ENCODE results near the gene SEPTIN1.
A peak's percentile ranks its signal among the peaks of the same experiment; 100 is the strongest.

The SEPTIN1 gene

GRCh38 chr16:30375864-30376263 is 6.5 kb downstream of the SEPTIN1 start:
- no peak for DNase-seq

- no peak for DNase-seq
Observed at GRCh38 chr16:30374538-30374937, 7.8 kb downstream of the SEPTIN1 start, which contains the start of gene MYL11. Gene MYL11, plus strand, starts transcription at chr16:30374802. Its CDS starts 56 bp downstream, at chr16:30374858.

- no peak for DNase-seq
Observed at GRCh38 chr16:30372725-30373124, 9.6 kb downstream of the SEPTIN1 start.

- DNase-seq: no peak
Observed at GRCh38 chr16:30372038-30372712, 10.2 kb downstream of the SEPTIN1 start.

DNA sequence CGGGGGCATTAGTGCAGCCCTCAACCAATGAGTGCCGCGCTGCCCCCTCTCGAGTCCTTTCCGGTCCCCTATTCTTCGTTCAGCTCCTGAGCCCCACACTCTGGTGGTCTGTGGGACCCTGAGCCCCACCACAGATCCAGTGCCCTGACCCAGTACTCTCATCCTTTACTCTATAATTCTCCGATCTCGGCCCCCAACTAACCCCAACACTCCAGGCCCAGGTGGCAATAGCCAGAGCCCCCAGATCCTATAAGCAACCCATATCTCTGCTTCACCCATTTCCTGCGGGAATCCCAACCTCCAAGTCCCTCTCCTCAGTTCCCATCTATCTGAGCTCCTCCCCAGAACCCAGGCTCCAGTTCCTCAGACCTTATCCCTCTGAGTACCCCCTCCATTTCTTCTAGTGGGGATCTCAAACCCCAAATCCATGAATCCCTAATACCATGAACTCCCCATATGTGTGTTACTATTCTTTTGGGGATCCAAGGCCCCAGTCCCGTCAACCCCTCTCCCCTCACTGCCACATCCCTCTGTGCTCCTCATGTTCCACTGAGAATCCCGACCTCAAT is 11.0 kb downstream of the SEPTIN1 start:
- no peak for DNase-seq

DNA sequence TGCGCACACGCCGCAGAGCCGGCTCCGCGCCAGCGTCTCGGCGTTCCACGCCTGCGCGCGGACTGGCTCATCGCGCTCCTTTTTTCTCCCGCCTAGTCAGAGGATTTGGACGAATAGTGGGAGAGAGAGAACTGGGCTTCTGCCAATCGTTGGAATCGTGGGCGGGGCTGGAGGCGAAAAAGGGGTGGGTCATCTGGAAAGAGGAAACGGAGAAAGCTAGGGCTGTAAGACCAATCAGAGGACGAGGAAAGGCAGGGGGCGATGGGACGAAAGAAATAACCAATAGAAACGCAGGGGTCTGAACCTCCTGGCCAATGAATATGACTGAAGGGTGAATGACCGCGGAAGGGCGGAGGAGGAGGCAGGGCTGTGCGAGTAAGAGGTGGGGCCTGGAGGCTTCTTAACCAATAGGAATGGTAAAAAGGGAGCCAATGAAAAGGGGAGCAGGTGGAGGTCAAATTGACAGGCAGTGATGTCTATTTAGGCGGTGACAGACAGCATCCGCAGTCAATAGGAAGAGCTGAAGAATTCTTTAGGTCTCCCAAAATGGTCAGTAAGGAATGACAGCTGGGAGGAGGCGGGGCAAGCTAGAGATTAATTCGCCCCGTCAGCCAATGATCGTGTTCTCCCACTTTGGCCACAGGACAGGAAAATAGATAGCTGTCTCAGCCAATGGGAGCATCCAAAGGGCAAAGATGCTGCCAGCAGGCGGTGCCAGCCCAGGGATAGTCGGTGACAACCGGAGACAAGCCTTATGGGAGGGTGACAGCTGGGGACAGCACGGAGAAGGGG is 11.7 kb downstream of the SEPTIN1 start, which contains the start of gene TBC1D10B:
TBC1D10B (minus strand) TSS at position 39 of the 792 bp plus-strand sequence. CDS start 311 bp downstream, outside the sequence.
- DNase-seq: peak; percentile 90 to 100 (median 98)

DNA sequence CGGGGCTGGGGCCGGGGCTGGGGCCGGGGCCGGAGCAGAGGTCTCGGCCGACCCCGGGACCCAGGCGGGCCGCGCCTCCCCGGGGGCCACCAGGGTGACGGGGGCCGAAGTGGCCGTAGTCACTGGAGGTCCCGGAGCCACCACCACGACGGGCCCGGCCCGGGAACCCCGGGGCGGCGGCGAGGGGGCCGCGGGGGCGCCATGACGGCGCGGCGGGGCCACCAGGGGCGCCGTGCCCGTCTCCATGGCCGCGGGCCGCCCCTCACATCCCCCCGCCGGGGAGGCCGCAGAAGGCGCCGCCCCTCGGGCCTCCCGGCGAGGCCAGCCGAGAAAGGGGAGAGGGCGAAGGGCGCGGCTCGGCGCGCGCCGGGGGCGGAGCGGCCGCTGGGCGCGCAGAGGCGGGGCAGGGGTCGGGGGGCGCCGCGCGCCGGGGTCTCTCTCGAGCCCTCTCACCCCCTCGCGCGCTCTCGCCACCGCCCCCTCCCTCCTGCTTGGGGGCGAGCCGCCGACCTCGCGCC is 12.4 kb downstream of the SEPTIN1 start:
- no peak for DNase-seq

DNA sequence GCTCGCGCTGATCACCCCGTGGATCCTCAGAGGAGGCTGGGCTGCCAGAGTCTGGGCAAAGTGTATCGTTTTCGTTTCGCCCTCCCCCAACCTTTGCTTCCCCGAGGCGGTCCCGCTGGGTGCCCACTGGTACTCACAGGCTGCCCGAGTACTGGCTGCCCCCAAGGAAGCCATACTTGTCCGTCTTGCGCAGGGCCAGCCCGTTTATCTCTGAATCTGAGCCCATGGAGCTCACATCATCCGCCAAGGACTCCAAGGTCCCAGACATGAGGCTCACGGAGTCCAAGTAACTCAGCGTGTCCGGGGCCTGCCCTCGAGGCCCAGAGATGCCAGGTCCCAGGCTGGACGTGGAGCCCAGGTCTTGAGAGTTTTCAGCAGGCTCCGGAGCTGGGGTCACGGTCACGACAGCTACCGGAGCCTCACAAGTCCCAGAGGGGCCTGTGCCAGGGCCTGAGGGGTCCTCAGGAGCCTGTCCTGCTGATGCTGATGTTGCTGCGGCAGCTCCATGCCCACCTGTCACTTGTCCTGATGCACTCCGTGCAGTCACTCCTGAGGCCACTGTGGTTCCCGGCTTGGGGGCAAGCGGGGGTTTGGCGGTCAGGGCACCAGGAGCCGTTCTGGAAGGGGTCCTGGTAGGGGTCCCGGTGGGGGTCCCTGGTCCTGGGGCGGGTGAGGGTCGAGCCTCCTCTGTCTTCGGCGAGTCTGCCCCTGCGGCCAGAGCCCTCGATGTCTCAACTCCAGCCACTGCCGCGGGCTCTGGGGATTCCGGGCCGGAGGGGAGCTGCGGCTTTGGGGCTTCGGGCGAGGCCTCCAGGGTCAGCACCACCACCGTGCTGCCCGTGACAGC is 13.0 kb downstream of the SEPTIN1 start:
- no peak for DNase-seq

GRCh38 chr16:30368792-30369090 is 13.6 kb downstream of the SEPTIN1 start:
- DNase-seq: no peak

GRCh38 chr16:30368122-30368791 is 14.1 kb downstream of the SEPTIN1 start:
- no peak for DNase-seq

DNA sequence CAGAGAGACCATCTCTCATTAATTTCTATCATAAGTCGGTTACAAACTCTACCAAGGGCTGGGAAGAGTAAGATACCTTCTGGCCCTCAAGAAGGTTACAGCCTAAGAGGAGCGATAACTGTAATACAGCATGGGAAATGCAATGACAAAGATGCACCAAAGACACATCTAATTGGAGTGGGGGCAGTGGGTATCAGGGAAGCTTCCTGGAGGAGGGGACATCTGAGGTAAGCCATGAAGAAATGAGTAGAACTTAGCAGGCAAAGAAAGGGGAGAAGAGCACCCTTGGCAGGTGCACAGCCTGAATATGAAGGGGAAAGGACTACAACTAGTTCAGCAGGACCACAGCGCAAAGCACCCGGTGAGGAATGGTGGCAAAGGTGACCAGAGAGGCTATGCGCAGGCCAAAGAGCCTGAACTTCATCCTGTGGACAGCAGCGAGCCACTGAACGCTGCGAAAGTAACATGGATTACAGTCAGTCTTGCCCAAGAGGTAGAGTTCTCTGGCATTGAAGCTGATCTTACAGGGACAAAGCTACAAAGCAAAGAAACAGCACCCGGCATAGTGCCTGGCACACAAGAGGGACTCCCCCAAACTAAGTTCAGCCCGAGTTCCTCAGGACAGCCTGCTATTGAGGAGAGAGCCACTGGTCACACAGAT is 14.9 kb downstream of the SEPTIN1 start:
- DNase-seq: no peak

DNA sequence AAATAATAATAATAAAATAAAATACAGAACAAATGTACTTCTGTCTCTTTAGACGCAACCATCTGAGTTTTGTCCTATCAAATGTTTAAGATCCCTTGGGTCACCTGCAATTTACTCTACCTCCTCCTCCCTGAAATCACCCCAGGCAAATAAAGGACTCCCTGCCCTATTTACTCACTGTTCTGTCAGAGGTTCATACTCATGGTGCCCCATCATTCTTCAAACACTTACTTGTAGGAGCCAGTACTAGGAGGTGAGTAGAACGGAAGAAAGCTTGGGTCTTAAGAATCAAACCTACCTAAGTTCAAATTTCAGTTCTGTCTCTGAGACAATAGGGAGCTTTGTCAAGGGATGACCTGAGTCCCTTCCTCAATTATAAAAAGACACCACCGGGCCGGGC is 15.8 kb downstream of the SEPTIN1 start:
- DNase-seq: no peak

- DNase-seq: no peak
Observed at GRCh38 chr16:30365200-30365599, 17.2 kb downstream of the SEPTIN1 start.

DNA sequence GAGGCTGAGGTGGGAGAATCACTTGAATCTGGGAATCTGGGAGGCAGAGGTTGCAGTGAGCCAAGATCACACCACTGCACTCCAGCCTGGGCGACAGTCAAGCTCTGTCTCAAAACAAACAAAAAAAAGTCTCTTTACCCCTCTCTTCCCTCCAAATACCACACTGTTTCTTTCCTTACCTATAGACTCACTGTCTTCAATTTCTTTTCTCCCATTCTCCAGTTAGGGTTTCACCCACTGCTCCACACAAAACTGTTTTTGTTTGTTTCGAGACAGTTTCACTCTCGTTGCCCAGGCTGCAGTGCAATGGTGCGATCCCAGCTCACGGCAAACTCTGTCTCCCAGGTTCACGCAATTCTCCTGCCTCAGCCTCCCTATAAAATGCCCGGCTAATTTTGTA is 21.2 kb downstream of the SEPTIN1 start:
- DNase-seq: no peak

DNA sequence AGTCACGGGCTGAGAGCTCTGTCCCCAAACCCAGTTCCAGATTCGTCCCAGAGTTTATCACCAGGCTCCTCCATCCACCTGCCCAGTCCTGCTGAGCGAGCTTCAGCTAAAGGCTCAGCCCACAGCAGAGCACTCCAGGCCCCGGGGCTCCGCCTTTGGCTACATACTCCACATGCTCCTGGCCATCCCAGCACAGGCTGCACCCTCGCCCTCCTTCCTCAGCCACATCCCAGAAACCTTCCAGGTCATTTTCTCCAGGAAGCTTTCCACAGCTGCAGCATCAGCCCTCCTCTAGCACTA is 22.5 kb downstream of the SEPTIN1 start:
- no peak for DNase-seq

- no peak for DNase-seq
Observed at GRCh38 chr16:30358990-30359870, 23.1 kb downstream of the SEPTIN1 start.

DNA sequence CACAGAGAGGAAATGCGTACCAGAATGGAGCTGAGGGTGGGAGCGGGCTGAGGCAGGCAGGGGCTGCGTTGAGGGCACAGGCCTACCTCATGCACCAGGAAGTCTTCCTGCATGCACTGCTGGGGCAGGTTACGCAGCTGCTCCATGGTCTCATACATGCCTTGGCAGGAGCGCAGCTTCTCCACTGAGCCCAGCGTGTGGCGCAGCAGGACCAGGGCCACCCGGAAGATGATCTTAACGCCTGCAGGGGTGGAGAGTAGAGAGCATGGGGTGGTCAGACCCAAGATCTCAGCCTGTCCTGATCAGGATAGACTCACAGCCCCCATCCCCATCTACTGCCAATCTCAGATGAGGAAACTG is 23.8 kb downstream of the SEPTIN1 start:
- no peak for DNase-seq

- DNase-seq: no peak
Observed at GRCh38 chr16:30357715-30358576, 24.4 kb downstream of the SEPTIN1 start.

- no peak for DNase-seq
Observed at GRCh38 chr16:30357085-30357714, 25.2 kb downstream of the SEPTIN1 start.
